GM18909 (cell line): ENCODE results near the gene SPPL2C.
"Not testable (repeated sequence)": the region's sequence is repeated elsewhere in the genome, so short reads cannot be mapped to it uniquely, and the experiment has no call there.

Experiments used
- ATAC-seq: cut with Tn5 transposase; IDR thresholded peaks from one replicate; pipeline ENCODE4 v1.9.1; 2021; ENCODE audit warnings: mild to moderate bottlenecking; ENCODE audit not compliant: unreplicated experiment, poor library complexity

SPPL2C gene

DNA sequence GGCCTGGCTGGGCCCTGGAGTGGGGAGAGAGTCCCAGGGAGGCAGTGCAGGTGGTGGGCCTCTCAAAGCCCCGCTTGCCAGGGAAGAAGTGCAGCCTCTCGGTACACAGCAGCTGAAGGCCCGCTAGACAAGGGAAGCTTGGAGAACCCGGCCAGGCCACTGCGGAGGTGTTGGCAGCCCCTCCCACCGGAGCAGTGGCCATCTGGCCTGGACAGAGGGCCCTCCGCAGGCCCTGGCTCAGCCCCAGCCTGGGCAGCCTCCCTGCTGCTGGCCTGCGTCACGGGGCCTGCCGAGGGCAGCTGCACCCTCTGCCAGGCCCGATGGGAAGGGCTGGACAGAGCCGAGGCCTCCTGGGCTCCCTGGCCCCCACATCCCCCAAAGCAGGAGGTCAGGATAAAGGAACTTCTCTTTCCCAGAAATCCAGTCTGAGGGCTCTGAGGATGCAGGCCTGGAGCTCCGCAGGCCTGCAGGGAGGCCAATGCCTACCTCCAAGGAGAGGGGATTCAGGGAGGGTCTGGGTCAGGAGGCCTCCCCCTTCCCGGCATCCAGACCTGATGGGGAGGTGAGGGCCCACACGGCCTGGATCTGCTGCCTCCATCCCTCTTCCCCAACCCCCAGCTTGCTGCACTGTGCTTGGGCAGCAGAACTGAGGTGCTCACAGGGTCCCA is 4.3 kb downstream of the SPPL2C start:
- ATAC-seq: no peak

DNA sequence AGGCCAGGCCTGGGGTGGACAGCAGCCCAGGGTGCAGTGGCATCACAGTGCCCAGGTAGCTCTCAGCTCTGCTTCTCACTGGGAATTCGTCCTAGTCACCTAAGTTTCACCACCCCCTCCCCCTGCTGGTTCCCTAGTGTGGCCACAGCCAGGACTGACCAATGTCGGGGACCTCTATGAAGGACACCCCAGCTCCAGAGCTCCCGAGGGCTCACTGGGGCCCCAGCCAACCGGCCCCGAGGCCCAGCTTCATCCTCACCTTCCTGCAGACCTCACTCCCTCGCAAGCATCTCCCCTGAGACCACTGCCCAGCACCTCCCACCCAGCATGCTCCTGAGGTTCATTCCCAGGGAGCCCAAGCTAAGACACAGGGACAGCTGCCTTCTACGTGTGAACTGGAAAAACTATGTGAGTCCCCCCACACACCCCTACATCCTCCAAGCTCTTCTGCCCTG is 4.9 kb downstream of the SPPL2C start:
- ATAC-seq: no peak

DNA sequence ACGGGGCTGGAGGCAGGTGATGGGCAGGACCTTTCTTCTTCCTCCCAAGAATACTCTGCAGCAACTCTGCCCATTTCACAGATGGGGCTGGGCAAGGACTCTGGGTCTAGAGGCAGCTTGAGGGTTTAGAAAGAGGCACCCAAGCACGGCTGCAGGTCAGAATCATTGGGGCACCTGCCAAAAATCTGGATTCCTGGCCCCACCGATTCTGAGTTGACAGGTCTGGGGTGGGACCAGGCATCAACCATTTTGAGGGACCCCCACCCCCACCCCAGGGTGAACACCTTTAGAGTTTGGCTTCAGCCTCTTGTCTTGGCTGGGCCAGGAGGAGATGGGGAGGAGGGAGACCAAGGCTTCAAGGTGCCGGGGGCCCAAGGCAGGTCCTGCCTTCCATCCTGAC is 5.3 kb downstream of the SPPL2C start:
- no peak for ATAC-seq

DNA sequence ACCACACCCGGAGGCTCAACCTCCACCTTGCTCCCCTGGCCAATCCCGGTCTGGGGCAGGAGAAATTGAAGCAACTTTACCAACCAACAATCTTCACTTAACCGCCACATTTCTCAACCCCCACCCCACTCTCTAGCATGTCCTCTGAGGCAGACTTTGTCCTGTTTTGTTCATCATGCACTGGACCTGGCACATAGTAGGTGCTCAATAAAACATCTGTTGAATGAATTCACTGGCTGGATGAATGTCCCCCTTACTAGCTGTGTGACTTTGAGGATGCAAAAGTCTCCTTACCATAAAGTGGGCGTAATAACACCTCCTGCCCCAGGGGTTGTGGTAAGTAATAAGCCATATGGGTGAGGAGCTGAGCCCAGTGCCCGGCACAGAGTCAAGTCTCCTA is 5.8 kb downstream of the SPPL2C start:
- ATAC-seq: no peak

DNA sequence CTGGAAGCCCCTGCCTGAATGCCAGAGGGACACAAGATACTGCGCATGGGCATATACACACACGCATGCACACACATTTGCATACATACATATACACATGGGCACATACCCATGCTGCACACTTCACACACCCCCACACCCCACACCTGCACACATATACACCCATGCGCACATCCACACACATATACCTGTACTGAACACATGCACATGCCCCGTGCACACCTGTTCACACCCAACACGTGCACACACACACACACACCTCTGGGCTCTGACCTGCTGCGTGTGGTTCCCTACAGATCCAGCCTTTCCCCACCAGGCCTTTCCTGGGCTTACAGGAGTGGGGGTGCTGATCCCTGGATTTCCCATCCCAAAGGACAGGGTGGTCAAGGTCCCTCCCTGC is 6.3 kb downstream of the SPPL2C start:
- ATAC-seq: no peak

DNA sequence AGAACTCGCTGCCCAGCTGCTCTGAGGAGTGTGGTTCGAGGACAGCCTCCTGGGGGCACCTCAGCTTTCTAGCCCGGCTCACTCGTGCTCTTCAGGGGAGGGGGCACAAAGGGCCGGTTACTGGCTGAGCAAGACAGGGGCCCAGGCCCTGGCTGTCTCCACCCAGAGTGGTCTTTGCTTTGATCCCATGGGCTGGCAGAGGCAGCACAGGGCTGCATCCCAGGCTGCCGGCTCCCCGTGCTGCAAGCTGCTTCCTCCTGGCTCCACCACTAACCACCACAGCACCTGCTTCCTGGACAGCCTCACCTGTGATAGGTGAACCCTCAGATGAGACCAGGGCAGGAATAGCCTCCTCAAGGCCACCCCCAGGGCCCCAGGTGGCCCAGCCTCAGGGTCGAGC is 6.8 kb downstream of the SPPL2C start:
- ATAC-seq: no peak

DNA sequence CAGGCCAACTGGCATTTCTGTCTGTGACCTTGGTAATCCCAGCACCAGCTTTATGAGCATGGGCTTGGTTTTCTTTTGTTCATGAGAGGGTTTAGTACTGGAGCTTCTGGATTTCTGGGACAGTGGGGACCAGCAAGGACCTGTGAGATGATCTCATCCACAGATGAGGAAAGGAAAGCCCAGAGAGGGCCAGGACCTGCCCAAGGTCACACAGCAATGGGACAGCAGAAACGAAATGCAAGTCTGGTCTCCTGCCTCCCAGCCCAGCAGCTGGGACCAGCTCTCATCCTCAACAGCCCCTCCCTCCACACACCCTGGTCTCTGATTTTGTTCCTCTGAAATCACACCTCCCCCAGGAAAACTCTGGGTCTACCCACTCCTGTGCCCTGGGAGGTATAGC is 7.2 kb downstream of the SPPL2C start:
- no peak for ATAC-seq

DNA sequence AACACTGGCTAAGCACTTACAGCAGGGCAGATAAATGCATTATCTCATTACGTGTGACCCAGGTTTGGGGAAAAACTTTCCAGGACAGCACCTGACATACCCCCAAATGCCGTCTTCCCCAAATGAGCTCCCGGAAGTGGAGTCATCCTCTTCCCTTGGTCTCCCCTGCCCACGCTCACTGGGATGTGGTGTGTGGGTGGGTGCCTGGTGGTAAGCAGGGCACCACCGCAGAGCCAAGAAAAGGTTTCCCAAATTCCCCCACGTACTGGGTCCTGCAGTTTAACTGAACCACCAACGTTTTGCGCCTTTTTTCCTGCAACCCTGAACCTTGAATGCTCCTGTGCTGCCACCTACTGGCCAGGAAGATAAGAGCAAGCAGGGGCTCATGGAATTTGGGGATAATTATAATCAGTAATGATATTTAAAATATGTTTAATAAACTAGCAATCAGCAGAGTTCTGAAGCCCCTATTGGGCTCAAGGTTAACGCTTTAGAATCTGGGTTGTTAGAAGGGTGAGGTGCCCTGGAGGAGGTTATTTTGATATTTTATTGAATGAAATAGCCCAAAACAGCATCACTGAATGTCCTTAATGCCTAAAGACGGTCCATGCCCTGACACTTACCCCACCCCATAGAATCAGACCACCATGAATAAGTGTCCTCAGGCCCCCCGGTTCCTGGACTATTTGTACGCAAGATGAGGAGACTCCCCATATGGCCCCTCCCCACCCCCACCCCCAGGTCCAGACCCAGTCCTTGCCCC is 8.0 kb downstream of the SPPL2C start:
- no peak for ATAC-seq

DNA sequence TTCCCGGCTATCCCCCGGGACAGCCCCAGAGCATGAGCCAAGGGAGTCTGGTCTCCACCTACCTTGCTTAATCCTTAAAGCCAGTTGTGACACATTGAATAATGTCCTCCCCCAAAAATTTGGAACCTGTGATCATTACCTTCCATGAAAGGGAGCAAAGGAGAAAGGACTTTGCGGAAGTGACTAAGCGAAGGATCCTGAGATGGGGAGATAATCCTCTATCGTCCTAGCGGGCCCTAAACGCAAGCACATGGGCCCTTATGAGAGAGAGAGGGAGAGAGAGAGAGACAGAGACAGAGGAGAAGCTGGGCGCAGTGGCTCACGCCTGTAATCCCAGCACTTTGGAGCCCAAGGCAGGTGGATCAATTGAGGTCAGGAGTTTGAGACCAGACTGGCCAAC is 9.5 kb downstream of the SPPL2C start:
- ATAC-seq: no peak

DNA sequence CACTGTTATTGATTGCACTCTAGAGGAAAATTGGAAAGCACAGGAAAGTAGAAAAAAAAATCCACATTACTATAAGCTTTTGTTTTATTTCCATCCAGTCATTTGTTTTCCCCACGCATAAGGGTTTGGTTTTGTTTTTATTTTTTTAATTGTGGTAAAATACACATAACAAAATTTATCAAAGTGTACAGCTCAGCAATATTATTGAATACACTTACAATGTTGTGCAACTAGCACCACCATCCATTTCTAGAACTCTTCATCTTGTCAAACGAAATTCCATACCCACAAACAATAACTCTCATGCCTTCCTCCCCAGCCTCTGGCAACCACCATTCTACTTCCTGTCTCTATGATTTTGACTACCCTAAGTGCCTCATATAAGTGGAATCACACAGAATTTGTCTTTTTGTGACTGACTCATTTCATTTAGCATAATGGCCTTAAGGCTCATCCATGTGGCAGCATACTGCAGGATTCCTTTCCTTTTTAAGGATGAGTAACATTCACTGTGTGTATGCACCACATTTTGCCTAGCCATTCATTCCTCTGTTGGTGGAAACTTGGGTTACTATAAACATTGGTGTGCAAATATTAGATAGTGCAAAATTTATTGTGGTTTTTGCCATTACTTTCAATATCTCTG is 11.1 kb downstream of the SPPL2C start:
- ATAC-seq: no peak

DNA sequence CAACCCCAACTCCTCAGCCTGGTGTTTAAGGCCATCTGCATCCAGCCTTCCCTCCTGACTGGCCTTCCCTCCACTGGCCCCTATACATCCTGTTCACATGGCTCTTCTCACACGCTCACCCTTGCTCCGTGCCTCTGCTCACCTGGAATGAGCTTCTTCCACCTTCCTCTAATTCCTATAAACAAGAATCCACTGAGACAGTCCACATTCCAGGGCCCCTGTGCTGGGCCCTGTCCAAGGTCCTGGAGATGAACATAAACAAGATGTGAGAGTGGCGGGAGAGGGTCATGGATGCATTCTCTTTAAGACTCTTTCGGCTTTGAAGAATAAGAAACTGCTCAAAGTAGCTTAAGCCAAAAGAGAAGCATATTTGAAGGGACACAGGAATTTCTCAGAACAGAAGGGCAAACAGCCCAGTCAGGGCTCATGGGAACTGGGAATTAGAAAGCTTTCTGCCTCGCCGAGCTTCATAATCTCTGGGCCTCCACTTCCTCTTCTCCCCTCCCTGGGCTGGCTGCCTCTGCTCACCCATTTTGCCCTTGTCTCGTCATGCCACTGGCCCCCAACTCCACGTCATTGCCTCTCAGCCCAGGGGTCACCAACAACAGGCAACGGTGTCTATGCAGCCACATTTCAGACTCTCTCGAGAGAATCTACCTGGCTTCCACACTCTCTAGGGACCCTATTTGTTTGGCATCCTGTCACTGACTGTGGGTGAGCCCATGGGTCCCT is 13.5 kb downstream of the SPPL2C start:
- ATAC-seq: no peak

DNA sequence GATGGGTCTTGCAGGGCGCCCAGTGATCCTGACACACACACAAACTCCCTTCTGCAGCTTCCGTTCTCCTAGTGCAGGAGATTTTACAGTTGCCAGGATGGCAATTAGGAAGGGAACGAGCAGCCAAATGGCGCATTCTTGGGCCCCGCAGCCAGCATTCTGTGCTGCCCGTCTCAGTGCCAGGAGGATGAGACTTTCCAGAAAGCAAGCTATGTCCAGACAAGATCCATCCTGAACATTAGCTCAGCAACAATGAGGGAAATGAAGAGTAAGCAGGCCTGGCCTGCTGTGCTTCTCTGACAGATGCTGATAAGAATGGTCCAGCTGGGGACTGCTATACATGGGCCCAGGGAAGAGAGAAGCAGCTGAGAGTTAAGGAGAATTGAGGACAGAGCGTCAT is 16.5 kb downstream of the SPPL2C start:
- ATAC-seq: no peak

DNA sequence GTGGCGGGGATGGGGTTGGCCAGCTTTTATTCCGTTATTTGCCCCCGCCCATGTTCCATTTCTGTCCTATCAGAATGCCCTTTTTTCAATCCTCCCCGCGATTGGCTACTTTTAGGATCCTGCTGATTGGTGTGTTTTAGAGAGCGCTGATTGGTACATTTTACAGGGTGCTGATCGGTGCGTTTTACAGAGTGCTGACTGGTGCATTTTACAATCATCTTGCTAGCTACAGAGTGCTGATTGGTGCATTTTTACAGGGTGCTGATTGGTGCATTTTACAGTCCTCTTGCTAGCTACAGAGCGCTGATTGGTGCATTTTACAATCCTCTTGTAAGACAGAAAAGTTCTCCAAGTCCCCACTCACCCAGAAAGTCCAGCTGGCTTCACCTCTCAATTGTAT is 17.4 kb downstream of the SPPL2C start:
- ATAC-seq: not testable (repeated sequence)

DNA sequence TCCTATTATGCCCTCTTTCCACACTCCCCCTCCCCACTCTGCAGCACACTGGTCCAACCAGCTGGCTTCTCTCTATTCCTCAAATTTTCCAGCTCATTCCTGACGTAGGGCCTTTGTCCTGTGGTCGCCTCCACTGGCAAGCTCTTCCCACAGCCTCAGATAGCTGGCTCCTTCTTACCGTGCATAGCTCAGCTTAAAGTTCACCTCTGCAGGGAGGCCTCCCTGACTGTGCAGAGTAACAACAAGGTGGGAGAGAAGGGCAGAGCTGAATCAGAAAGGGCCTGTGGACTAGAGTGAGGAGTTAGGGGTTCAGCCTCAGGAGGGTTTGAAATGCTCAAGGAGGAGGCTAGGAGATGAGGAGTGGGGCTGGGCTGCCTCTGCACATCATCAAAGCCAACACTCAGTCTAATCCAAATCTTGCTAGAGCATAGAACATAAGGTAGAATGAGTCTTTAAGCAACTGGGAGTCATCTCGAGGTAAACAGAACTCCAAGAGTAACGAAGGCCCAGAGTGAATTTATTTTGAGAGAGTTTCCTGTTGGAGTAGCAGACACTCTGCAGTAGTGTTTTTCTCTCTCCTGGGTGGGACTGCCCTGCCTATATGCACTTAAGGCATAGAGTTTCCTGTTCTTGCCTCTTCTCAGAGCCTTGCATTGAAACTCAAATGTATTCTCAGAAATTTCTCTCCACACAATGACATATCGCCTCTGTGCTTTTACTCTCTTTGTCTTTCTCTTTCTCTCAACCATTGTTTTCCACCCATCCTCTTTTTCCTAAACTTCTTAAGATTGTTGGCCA is 19.4 kb downstream of the SPPL2C start:
- ATAC-seq: no peak

DNA sequence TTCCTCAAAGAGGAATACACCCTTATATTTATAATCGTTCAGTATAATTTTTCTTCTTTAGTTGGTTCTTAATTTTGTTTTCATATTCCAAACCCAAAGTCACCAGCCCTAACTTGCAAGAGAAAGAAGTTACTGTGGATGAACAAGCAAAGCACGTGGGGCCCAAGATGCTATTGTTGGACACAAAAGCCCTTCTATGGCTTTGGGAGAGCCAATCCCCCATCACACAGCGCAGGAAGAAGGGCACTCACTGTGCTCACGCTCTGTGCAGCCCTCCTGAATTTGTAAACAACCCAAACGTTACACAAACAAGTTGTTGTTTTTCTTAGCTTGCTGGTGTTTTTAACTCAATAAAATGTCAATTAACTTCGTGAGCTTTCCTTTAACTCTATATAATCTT is 22.5 kb downstream of the SPPL2C start:
- no peak for ATAC-seq

DNA sequence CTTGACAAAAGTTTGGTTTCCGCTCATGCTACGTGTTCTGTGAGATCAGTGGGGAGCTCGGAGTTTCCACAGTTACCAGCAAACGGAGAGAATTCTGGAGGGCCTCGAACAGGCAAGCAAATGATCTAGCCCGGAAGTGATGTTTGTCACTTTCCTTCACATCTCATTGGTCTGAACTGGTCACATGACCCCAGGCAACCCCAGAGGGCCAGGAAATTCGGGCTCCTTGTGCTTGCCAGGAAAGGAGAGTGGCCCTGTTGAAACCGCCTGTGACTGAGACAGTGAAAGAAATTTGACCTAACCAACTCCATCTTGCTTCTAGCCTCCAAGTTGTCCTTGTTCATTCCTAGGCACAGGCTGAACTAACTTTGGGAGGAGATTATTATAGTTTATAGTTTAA is 23.0 kb downstream of the SPPL2C start:
- ATAC-seq: no peak

DNA sequence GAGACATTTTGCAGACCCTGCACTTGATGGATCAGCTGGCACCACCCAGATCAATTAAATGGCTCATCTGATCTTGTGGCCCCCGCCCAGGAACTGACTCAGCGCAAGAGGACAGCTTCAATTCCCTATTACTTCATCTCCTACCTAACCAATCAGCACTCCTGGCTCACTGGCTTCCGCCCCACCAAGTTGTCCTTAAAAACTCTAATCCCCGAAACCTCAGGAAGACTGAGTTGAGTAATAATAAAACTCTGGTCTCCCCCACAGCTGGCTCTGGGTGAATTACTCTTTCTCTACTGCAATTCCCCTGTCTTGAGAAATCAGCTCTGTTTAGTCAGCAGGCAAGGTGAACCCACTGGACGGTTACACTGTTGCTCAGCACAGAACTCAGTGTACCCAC is 23.6 kb downstream of the SPPL2C start:
- ATAC-seq: no peak

DNA sequence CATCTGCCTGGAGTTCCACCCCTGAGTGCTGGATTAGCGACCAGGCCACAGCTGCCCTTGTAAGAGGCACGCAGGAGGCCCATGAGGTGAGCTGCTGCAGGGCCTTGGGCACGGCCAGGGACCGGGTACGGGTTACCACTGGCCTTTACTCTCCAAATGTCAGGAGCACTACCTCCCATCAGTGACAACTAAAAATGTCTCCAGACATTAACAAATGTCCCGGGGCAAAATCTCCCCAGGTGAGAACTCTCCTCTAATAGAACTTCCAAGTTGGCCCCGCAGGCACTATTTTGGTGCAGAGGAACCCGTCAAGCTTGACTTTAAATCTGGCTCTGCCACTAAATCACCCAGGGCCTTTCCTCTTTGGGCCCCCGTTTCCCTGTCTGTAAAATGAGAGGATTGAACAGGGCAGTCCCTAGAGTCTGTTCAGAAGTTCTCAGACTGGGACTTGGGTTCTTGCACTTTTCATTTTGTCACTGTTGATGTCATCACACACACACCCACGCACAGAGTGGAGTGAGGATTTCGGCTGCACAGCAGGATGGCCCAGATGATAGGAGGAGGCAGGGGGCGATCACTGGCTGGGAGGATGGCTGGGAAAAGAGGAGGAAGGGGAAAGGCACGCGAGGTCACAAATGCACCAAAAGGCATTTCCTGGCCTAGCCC is 25.1 kb downstream of the SPPL2C start:
- ATAC-seq: no peak

DNA sequence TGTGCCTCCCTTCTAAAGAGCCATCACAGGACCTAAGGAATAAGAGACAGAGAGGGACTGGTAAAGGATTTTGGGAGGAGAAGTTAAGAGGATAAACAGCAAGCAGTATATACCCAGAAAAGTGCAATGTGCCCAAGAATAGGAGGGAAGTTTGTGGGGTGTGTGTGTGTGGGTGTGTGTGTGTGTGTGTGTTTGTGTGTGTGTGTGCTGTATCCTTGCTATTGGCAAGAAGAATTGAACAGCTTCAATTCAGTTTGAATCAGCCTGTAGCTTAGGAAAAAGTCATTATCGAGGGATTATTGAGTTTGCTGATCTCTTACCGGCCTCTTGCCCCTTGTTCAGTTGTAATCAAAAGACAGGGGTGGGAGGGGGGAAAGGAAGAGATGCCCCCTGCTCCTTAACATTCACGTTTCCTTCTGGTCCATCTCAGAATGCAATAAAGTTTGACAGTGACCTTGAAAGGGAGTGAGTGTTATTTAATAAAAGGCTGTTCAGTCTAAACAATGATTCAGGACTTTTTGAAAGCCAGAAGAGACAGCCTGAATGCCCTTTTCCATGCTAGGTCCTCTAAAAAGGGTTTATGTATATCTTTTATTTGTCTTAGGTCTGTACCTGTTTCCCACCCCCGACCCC is 25.8 kb downstream of the SPPL2C start:
- no peak for ATAC-seq
